Measurements from ENCODE around the gene NKD1.
"Not testable (repeated sequence)": the region's sequence is repeated elsewhere in the genome, so short reads cannot be mapped to it uniquely, and the experiment has no call there.

NKD1 gene

GRCh38 chr16:50548125-50548908, at the start of gene NKD1:
Gene NKD1, plus strand, starts transcription at chr16:50548396. Its CDS starts 158 bp downstream, at chr16:50548554.
- peak; percentile 71 for DNase-seq

GRCh38 chr16:50498431-50499155, 49.6 kb upstream of the NKD1 start:
- no peak for DNase-seq

- DNase-seq = no peak
Measured at GRCh38 chr16:50499254-50499653, 48.9 kb upstream of the NKD1 start.

GRCh38 chr16:50500171-50500874, 47.9 kb upstream of the NKD1 start:
- DNase-seq = no peak

- no peak for DNase-seq
Measured at GRCh38 chr16:50501251-50501650, 46.9 kb upstream of the NKD1 start.

GRCh38 chr16:50501986-50502615, 46.1 kb upstream of the NKD1 start:
- DNase-seq = no peak

GRCh38 chr16:50502616-50503011, 45.6 kb upstream of the NKD1 start:
- no peak for DNase-seq

GRCh38 chr16:50503868-50504531, 44.2 kb upstream of the NKD1 start:
- not testable (repeated sequence) for DNase-seq

- DNase-seq = no peak
Measured at GRCh38 chr16:50505115-50505514, 43.1 kb upstream of the NKD1 start.

- DNase-seq = no peak
Measured at GRCh38 chr16:50505714-50506542, 42.3 kb upstream of the NKD1 start.

GRCh38 chr16:50506543-50506937, 41.7 kb upstream of the NKD1 start:
- no peak for DNase-seq

DNA sequence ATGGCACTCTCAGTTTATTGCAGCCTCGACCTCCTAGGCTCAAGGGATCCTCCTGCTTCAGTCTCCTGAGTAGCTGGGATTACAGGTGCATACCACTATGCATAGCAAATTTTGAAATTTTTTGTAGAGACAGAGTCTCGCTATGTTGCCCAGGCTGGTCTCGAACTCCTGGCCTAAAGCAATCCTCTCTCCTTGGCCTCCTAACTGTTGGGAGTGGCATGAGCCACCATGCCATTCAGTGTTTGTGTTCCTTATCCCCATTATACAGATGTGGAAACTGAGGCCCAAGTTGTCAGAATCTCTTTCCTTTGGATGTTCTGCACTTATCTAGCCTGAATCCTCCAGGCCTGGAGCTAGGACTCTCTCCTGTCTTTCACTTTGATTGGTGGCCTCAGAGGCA, 40.8 kb upstream of the NKD1 start:
- DNase-seq = no peak

DNA sequence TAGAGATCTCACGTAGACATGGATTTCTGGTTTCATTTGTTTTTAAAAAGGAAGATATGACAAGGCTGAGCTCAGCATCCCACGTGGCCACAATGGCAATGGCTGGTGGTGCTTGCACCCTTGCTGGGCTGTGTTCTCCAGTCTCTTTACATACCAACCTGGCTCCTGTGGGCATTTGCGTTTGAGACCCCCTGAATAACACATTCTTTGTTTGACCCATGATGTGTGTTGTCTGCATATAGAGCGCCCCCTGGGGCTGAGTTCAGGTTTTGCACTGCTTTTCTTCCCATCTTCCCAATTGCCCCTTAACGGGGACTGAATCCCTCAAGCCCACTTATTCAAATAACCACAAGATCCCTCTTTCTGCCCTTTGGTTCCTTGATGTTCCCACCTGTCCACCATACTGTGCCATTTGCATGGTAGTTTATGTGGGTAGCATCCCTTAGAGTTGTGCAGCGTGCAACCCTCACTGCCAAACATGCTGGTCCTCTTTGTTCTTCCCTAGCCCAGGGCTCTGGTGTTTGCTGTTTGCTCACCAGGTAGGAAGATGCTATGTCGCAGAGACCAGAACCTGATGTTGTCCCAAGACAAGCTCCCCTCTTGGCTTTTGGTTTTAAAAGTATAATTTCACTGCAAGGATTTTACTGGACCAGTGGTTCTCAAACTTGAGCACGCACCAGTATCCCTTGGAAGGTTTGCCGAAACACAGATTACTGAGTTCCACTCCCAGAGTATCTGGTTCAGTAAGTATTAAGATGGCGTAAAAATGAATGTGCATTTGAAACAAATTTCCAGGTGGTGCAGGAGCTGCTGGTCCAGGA, 38.5 kb upstream of the NKD1 start:
- DNase-seq = peak; percentile 26

- no peak for DNase-seq
Measured at GRCh38 chr16:50515218-50515617, 33.0 kb upstream of the NKD1 start.

DNA sequence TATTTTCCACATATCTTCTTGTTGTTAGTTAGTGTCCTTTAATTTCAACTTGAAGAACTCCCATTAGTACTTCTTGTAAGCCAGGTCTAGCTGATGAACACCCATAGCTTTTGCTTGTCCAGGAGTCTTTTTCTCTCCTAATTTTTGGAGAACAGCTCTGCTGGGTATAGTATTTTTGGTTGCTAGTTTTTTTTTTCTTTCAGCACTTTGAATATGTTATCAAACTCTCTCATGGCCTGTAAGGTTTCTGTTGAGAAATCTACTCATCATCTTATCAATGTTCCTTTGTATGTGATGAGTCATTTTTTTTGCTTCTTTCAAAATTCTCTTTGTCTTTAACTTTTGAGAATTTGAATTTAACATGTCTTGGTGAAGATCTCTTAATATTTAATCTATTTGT, 31.8 kb upstream of the NKD1 start:
- DNase-seq = no peak

DNA sequence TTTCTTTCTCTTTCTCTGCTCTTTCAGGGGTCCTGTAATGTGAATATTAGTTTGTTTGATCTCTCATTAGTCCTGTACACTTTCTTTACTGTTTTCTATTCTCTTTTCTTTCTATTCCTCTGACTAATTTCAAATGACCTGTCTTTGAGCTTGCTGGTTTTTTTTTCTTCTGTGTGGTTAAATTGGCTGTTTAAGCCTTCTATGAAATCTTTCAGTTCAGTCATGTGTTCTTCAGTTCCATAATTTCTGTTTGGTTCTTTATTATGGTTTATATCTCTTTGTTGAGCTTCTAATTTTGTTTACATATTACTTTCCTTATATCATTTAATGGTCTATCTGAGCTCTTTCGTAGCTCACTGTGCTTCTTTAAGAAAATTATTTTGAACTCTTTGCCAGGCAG, 31.3 kb upstream of the NKD1 start:
- DNase-seq = no peak

DNA sequence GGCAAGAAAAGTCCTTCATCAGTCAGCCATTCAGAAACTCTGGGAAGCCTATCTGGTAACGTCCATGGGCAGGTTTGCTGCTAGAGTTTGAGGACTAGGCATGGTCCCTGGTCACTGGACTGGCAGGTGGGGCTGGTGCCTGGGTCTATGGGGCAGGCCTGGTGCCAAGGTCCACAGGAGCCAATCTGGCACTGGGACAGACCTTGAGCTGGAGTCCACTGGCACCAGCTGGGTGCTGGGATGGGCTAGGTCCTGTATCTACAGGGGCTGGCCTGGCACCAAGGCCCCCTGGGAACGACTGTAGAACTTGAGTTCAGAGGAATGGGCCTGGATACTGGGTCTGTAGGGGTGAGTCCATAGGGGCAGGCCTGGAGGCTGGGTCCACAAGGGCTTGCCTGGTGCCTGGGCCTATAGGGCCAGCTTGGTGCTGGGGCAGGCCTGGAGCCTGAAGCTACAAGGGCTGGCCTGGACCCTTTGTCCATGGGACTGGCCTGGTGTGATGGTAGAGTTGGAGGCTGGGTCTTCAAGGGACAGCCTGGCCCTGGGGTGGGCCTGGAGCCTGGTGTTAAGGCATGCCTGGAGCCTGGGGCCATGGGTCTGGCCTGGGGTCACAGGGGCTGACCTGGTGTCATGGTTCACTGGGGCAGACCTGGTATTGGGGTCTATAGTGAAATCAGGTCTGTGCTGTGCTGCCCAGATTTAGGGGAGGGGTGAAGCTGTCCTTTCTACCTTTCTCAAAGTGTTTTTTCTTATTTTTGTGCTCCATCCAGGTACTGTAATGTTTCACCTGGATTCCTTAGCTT, 30.5 kb upstream of the NKD1 start:
- DNase-seq = no peak

GRCh38 chr16:50519001-50519400, 29.2 kb upstream of the NKD1 start:
- DNase-seq = no peak

DNA sequence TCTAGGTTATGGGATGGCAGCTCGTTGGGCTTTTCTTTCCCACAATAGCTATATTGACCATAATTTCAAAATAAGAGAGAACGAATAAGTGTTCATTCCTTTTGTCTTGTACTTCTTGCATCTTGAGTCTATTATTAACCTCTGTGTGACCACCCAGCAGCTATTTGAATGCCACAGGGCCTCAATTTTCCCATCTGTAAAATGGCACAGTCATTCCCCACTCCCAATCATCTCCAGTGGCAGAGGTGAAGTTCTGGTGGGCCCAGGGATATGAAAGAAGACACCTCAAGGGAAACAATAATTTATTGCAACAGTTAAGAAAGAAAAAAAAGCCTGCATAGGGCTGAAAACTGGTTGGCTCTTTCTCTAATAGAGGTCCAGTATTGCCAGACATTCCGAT, 28.6 kb upstream of the NKD1 start:
- no peak for DNase-seq
